ENCODE data around the gene IFNL2. TPM values are rescaled to one million over a fixed set of nuclear protein-coding genes. Genes with fewer than 3 reads are reported as not detected.

IFNL2 gene
- total and polyA plus RNA-seq, 2 donors (not counting 3 experiments of a cell fraction or from before 2014, with no cell fraction given) = not detected

DNA sequence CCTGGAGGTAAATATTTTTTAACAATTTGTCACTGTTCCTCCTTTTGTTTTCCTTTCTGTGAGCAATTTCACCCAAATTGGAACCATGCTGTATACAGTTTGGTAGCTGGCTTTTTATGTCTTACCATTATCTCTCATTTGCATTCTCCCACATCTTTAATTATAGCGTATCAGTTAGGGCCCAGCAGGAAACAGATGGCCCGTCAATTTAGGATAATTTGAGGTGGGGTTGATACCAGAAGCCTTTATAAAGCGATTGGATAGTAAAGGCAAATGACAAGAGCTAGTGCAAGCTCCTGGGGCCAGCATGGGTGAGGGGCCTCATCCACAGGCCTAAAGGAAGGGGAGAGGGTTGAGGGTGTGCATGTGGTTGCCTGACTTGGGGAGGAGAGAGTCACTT is 15.7 kb upstream of the IFNL2 start:
- TF ChIP-seq FOS (IDR thresholded peaks at IDR 0.05; ENCODE audit: borderline replicate concordance, insufficient read depth, low read length) = no peak
- no peak for TF ChIP-seq POLR2AphosphoS5 (IDR thresholded peaks at IDR 0.05; ENCODE audit: insufficient read depth, low read depth, low read length)
- no peak for TF ChIP-seq JUN (IDR thresholded peaks at IDR 0.05; ENCODE audit: borderline replicate concordance, insufficient read depth, insufficient read length, low read depth)
- no peak for TF ChIP-seq CTCF (IDR thresholded peaks at IDR 0.05; ENCODE audit: extremely low read depth in 1 of 2, insufficient read depth in 1 of 2, low read depth in 1 of 2, low read length in 2 of 2)
- TF ChIP-seq MYC (IDR thresholded peaks at IDR 0.05; ENCODE audit: low read depth, low read length) = no peak
- no peak for TF ChIP-seq GATA2 (IDR thresholded peaks at IDR 0.05; ENCODE audit: insufficient read depth, insufficient read length, low read depth, low read length)
- FAIRE-seq (no peak), DNase-seq (ENCODE audit: low read depth, low spot score) (no peak)
- Histone ChIP-seq H3K9me3 (replicated peaks; ENCODE audit: control insufficient read depth, insufficient read depth, low read length) (no peaks in the 10 kb centered on the region), H3K27me3 (ENCODE audit: control insufficient read depth in 2 of 2, insufficient read depth in 2 of 2, low read length in 2 of 2) (peaks cover 31% of the 10 kb centered on the region in 2 experiments), H2AFZ (ENCODE audit: low read depth, low read length) (no peak overlapping the region), H4K20me1 (replicated peaks; ENCODE audit: control insufficient read depth, extremely low read depth, insufficient read depth, low read length) (no peaks in the 10 kb centered on the region), H3K9ac (replicated peaks; ENCODE audit: extremely low read depth, insufficient read depth, low read length) (no peak overlapping the region), H3K4me3 (replicated peaks in 1 of 3; ENCODE audit: insufficient read depth in 1 of 3, low read depth in 1 of 3, low read length in 3 of 3) (no peak overlapping the region), H3K79me2 (ENCODE audit: control insufficient read depth, insufficient read depth, low read length) (no peaks in the 10 kb centered on the region), H3K27ac (ENCODE audit: insufficient read depth, low read depth, low read length) (no peak overlapping the region), H3K4me2 (ENCODE audit: insufficient read depth, low read length) (no peak overlapping the region), H3K36me3 (ENCODE audit: control insufficient read depth in 2 of 2, extremely low read depth in 1 of 2, insufficient read depth in 2 of 2, low read length in 2 of 2) (no peaks in the 10 kb centered on the region), H3K4me1 (ENCODE audit: control insufficient read depth, extremely low read depth, insufficient read depth, low read length) (no peaks in the 10 kb centered on the region), H3K9me1 (replicated peaks; ENCODE audit: control insufficient read depth, extremely low read depth, insufficient read depth, low read length) (no peaks in the 10 kb centered on the region)
- ChIA-PET POLR2A (no interaction called here), CTCF (interaction anchor here (0.6 kb wide), 1 partner anchor 16 kb away, joined by 3 read pairs; no protein-coding TSS in a partner anchor)
- intact Hi-C loops (cut with micrococcal nuclease) (no loop called here), dilution Hi-C loops (cut with MboI; ENCODE audit: extremely low pct_ligation_motif_present, low sequenced_read_pairs) (no loop called here)
- BruUV-seq (replicated peaks) = no TSS peak

Data from endothelial cell of umbilical vein (primary cell).